ENCODE data around the gene NEGR1.
"Not testable (repeated sequence)": the region's sequence is repeated elsewhere in the genome, so short reads cannot be mapped to it uniquely, and the experiment has no call there.

Gene NEGR1

DNA sequence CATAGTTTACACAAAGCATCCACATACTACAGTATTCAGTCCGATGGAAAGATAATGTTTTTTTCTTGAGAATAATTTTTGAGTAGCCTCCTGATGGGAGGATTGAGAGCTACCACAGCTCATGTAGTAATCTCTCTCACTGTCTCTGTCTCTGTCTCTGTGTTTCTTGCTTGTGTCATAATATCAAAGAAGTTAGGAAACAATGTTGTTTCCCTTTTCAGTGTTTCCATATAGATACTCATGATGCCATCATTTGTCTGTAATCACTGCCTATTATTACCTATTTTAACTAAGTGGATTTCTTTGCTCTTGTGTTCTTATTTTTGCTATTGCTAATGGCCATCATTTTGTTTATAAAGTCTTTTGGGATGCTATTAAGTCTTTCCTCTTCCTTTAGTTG lies 367.7 kb downstream of the NEGR1 start:
- H3K27me3 Mint-ChIP-seq (ENCODE audit: low read depth, poor library complexity) = no peaks in the 10 kb centered on the region
- H3K27ac Mint-ChIP-seq = no peak overlapping the region
- no peak for DNase-seq
- TF ChIP-seq, protein P1, sequence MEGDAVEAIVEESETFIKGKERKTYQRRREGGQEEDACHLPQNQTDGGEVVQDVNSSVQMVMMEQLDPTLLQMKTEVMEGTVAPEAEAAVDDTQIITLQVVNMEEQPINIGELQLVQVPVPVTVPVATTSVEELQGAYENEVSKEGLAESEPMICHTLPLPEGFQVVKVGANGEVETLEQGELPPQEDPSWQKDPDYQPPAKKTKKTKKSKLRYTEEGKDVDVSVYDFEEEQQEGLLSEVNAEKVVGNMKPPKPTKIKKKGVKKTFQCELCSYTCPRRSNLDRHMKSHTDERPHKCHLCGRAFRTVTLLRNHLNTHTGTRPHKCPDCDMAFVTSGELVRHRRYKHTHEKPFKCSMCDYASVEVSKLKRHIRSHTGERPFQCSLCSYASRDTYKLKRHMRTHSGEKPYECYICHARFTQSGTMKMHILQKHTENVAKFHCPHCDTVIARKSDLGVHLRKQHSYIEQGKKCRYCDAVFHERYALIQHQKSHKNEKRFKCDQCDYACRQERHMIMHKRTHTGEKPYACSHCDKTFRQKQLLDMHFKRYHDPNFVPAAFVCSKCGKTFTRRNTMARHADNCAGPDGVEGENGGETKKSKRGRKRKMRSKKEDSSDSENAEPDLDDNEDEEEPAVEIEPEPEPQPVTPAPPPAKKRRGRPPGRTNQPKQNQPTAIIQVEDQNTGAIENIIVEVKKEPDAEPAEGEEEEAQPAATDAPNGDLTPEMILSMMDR (IDR thresholded peaks at IDR 0.05) = no peak
- H3K4me3 Mint-ChIP-seq = no peak overlapping the region
- H3K36me3 Mint-ChIP-seq (ENCODE audit: low read depth) = no peaks in the 10 kb centered on the region
- H3K9me3 Mint-ChIP-seq = no peaks in the 10 kb centered on the region
- no peaks in the 10 kb centered on the region for H3K4me1 Mint-ChIP-seq

DNA sequence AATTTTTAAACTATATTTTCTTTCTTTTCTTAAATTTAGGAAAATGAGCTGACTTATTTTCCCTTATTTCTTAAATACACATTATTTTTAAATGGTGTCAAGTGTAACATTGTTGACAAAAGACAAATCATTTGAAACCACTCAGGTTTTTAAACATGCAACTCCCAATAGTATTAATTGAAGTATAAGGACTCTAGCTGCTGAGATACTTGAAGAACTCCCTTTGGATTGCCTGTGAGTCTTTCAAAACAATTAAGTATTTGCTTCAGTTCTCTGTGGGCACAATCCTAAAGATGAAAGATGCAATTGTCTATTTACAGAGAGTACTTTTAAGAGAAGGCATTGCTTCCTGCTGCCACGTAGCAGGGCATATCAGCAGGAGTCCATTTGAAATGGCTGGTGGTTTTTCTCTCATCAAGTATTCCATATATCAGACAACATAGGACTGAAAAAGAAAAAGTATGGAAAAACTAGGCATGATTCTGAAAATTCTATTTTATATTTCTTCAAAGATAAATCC lies 373.4 kb downstream of the NEGR1 start:
- Mint-ChIP-seq H3K4me1 (no peaks in the 10 kb centered on the region), H3K27ac (no peak overlapping the region), H3K27me3 (ENCODE audit: low read depth, poor library complexity) (no peaks in the 10 kb centered on the region), H3K36me3 (ENCODE audit: low read depth) (no peaks in the 10 kb centered on the region), H3K9me3 (no peaks in the 10 kb centered on the region), H3K4me3 (no peak overlapping the region)
- DNase-seq = no peak
- TF ChIP-seq, protein P1 (IDR thresholded peaks at IDR 0.05) = no peak

DNA sequence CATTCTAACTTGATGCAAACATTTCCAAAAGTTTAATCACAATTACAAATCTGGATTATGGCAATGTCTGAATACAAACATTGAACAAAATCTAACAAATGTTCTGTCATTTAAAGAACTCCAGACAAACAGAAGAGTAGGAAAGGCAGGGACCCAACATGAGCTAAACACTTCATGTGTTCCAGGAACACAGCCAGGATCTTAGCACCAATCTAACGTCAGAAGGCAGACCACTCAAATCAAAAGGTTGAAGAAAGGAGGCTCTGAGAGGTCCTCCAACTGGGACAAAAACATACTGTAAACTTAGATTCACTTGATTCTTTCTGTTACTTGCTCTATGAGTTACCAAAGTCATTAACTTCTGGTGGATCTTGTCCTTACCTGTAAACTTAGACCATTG lies 374.0 kb downstream of the NEGR1 start:
- Mint-ChIP-seq H3K4me3 (no peak overlapping the region), H3K27ac (no peak overlapping the region), H3K27me3 (ENCODE audit: low read depth, poor library complexity) (no peaks in the 10 kb centered on the region), H3K9me3 (no peaks in the 10 kb centered on the region), H3K36me3 (ENCODE audit: low read depth) (no peaks in the 10 kb centered on the region), H3K4me1 (no peaks in the 10 kb centered on the region)
- TF ChIP-seq, protein P1 (IDR thresholded peaks at IDR 0.05) = no peak
- no peak for DNase-seq

DNA sequence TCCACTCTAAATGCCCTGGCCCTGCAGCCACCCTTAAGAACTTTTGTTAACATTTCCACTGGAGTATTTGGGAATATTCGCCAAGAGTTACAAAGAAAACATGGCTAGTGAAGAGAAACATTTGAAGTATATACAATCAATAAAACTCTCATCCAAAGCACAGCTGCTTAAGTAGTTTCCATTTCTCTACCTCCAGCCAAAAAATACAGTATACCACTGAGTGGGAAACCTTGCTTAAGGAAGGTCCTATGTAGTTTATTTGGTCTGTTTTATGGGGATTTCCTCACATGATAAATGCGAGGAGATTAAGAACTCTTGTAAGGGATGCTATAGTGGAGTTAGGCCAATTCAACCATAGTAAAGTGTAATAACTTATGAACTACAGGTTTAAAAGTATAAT lies 382.5 kb downstream of the NEGR1 start:
- no peaks in the 10 kb centered on the region for H3K36me3 Mint-ChIP-seq (ENCODE audit: low read depth)
- TF ChIP-seq, protein P1 (IDR thresholded peaks at IDR 0.05) = no peak
- H3K4me1 Mint-ChIP-seq = no peaks in the 10 kb centered on the region
- no peak overlapping the region for H3K27ac Mint-ChIP-seq
- H3K9me3 Mint-ChIP-seq = no peaks in the 10 kb centered on the region
- H3K27me3 Mint-ChIP-seq (ENCODE audit: low read depth, poor library complexity) = no peaks in the 10 kb centered on the region
- DNase-seq = no peak
- no peak overlapping the region for H3K4me3 Mint-ChIP-seq

DNA sequence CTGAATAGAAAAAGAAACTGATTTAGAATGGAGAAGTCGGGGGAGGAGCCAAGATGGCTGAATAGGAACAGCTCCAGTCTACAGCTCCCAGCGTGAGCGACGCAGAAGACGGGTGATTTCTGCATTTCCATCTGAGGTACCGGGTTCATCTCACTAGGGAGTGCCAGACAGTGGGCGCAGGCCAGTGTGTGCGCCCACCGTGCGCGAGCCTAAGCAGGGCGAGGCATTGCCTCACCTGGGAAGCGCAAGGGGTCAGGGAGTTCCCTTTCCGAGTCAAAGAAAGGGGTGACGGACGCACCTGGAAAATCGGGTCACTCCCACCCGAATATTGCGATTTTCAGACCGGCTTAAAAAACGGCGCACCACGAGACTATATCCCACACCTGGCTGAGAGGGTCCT lies 394.2 kb downstream of the NEGR1 start:
- H3K27me3 Mint-ChIP-seq (ENCODE audit: low read depth, poor library complexity); H3K36me3 Mint-ChIP-seq (ENCODE audit: low read depth); H3K27ac Mint-ChIP-seq; H3K9me3 Mint-ChIP-seq; H3K4me1 Mint-ChIP-seq; DNase-seq; H3K4me3 Mint-ChIP-seq: not testable (repeated sequence)

DNA sequence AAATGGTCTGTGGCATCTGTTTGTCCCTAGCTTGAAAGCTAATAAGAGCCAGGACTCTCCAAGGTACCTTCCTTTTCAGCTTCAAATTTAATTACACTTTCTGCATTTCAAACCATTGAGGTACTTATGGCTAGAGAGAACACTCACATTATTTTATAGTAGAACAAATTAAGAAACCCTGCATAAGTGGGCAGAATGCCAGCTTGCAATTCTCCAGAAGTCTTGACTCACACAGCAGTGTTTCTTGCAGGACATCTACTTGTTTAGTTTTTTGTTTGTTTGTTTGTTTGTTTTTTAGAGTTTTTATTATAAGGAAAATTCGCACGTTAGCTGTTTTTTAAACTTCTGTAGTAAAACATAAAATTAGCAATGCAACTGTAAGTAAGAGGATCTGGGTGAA lies 397.2 kb downstream of the NEGR1 start:
- H3K4me3 Mint-ChIP-seq = no peak overlapping the region
- TF ChIP-seq, protein P1 (IDR thresholded peaks at IDR 0.05) = no peak
- H3K9me3 Mint-ChIP-seq = peaks cover 7% of the 10 kb centered on the region
- no peak overlapping the region for H3K27ac Mint-ChIP-seq
- H3K4me1 Mint-ChIP-seq = peaks cover 30% of the 10 kb centered on the region
- DNase-seq = no peak
- H3K27me3 Mint-ChIP-seq (ENCODE audit: low read depth, poor library complexity) = no peaks in the 10 kb centered on the region
- H3K36me3 Mint-ChIP-seq (ENCODE audit: low read depth) = no peaks in the 10 kb centered on the region

Data from nephron progenitor cell (in vitro differentiated cells).